Measurements from ENCODE around the gene PIEZO2. TPM values are rescaled to one million over a fixed set of nuclear protein-coding genes. Genes with fewer than 3 reads are reported as not detected.

The PIEZO2 gene
- total RNA-seq, 2 experiments from 2014 or later = not detected

DNA sequence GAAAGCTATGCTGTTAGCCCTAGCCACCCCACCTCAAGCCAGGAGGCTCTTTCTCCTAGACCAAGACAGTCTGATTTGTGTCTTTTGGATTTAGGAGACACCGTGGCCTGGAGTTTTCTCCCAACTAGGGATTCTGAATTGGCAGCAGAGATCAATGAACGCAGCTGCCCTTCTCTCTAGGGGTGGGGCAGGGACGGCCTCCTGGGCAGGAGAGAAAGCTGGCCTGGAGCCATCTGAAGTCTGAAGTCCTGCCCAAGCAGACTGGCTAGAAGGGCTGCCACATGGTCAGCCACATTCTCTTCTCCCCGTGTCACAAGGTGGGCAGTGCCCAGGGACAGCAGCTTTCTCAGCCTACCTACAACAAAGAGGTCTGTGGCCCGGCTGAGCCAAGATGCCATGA lies 45.1 kb downstream of the PIEZO2 start:
- DNase-seq (no peak), ATAC-seq (ENCODE audit: poor library complexity) (no peak)
- Mint-ChIP-seq H3K27me3 (no peaks in the 10 kb centered on the region), H3K27ac (no peak overlapping the region), H3K4me3 (no peak overlapping the region), H3K9me3 (no peaks in the 10 kb centered on the region), H3K36me3 (ENCODE audit: low read depth) (no peaks in the 10 kb centered on the region), H3K4me1 (ENCODE audit: low read depth) (no peaks in the 10 kb centered on the region)
- peaks cover 0 to 10% of the 10 kb centered on the region in 2 experiments for H3K9me3 ChIP-seq (ENCODE audit: control insufficient read depth in 1 of 2, insufficient read depth in 1 of 2, low read length in 2 of 2)
- no peaks in the 10 kb centered on the region for H3K4me1 ChIP-seq (ENCODE audit: insufficient read depth, low read length)
- no peak for TF ChIP-seq CTCF (IDR thresholded peaks at IDR 0.05)
- no peaks in the 10 kb centered on the region for H3K27me3 ChIP-seq (ENCODE audit: control insufficient read depth in 1 of 2, insufficient read depth in 2 of 2, low read length in 2 of 2)
- no peaks in the 10 kb centered on the region for H3K36me3 ChIP-seq (ENCODE audit: insufficient read depth, low read length)
- no peak overlapping the region for H3K4me3 ChIP-seq (ENCODE audit: low read length)
- intact Hi-C loops (cut with DNase I, micrococcal nuclease) = loop anchor here in 1 of 2 experiments (10.0 kb wide), 1 partner anchor 1260 kb away; no protein-coding TSS in a partner anchor
- no peak overlapping the region for H3K27ac ChIP-seq (ENCODE audit: low read depth in 1 of 2, low read length in 2 of 2)
- POLR2A ChIA-PET = no interaction called here
- CTCF ChIA-PET = no interaction called here

- Mint-ChIP-seq H3K9me3 (no peaks in the 10 kb centered on the region), H3K36me3 (ENCODE audit: low read depth) (no peaks in the 10 kb centered on the region), H3K27ac (no peak overlapping the region), H3K4me3 (no peak overlapping the region), H3K4me1 (ENCODE audit: low read depth) (no peaks in the 10 kb centered on the region), H3K27me3 (no peaks in the 10 kb centered on the region)
- ChIA-PET POLR2A (no interaction called here), CTCF (no interaction called here)
- Histone ChIP-seq H3K27ac (ENCODE audit: low read depth in 1 of 2, low read length in 2 of 2) (no peak overlapping the region), H3K4me3 (ENCODE audit: low read length) (no peak overlapping the region), H3K27me3 (ENCODE audit: control insufficient read depth in 1 of 2, insufficient read depth in 2 of 2, low read length in 2 of 2) (no peaks in the 10 kb centered on the region), H3K9me3 (ENCODE audit: control insufficient read depth in 1 of 2, insufficient read depth in 1 of 2, low read length in 2 of 2) (peaks cover 0 to 5% of the 10 kb centered on the region in 2 experiments), H3K4me1 (ENCODE audit: insufficient read depth, low read length) (no peaks in the 10 kb centered on the region), H3K36me3 (ENCODE audit: insufficient read depth, low read length) (no peaks in the 10 kb centered on the region)
- ATAC-seq (ENCODE audit: poor library complexity) = no peak
- TF ChIP-seq CTCF (IDR thresholded peaks at IDR 0.05) = no peak
- DNase-seq = no peak
- intact Hi-C loops (cut with DNase I, micrococcal nuclease) = no loop called here
Measured at GRCh38 chr18:11096839-11097750, 52.3 kb downstream of the PIEZO2 start.

DNA sequence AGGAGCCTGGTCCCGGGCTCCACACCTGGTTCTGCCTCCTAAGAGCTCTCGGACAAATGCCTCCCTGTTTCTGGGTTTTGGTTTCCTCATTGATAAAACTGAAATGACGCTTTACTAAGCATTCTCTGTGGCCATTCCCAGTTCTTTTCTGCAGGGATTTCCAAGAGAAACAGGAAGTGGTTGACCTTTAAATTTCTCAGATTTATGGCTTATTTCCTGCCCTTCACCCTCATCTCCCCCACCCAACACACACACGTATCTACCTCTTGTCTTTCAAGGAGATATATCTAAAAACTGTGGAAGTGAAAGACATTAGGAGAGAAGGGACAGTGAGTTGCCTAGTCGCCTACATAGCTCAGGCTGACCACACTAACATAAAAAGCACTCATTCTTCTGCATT lies 53.0 kb downstream of the PIEZO2 start:
- Mint-ChIP-seq H3K4me3 (no peak overlapping the region), H3K9me3 (no peaks in the 10 kb centered on the region), H3K36me3 (ENCODE audit: low read depth) (no peaks in the 10 kb centered on the region), H3K4me1 (ENCODE audit: low read depth) (no peaks in the 10 kb centered on the region), H3K27ac (no peak overlapping the region), H3K27me3 (no peaks in the 10 kb centered on the region)
- ATAC-seq (ENCODE audit: poor library complexity) (no peak), DNase-seq (no peak)
- CTCF ChIA-PET = no interaction called here
- H3K9me3 ChIP-seq (ENCODE audit: control insufficient read depth in 1 of 2, insufficient read depth in 1 of 2, low read length in 2 of 2) = peaks cover 0 to 5% of the 10 kb centered on the region in 2 experiments
- no peak overlapping the region for H3K4me3 ChIP-seq (ENCODE audit: low read length)
- no peaks in the 10 kb centered on the region for H3K27me3 ChIP-seq (ENCODE audit: control insufficient read depth in 1 of 2, insufficient read depth in 2 of 2, low read length in 2 of 2)
- POLR2A ChIA-PET = no interaction called here
- intact Hi-C loops (cut with DNase I, micrococcal nuclease) = no loop called here
- TF ChIP-seq CTCF (IDR thresholded peaks at IDR 0.05) = no peak
- H3K36me3 ChIP-seq (ENCODE audit: insufficient read depth, low read length) = no peaks in the 10 kb centered on the region
- no peaks in the 10 kb centered on the region for H3K4me1 ChIP-seq (ENCODE audit: insufficient read depth, low read length)
- no peak overlapping the region for H3K27ac ChIP-seq (ENCODE audit: low read depth in 1 of 2, low read length in 2 of 2)

All from CD4-positive, alpha-beta T cell (primary cell).